ENCODE results near the gene C10orf67. TPM values are rescaled to one million over a fixed set of nuclear protein-coding genes. Genes with fewer than 3 reads are reported as not detected.

C10orf67 gene
- total and polyA plus RNA-seq, 9 of the 15 experiments (the other 6 are each of a cell fraction or from before 2014, with no cell fraction given), result not detected

- TF ChIP-seq ZNF408 (CRISPR knock-in tag; IDR thresholded peaks at IDR 0.05; ENCODE audit: low read depth) (no peak), ZNF512 (tag; IDR thresholded peaks at IDR 0.05) (peak; percentile 74), JUNB (CRISPR knock-in tag; conservative IDR thresholded peaks at IDR 0.05) (no peak), KAT8 (IDR thresholded peaks at IDR 0.05; ENCODE audit: low read depth) (no peak), MCM3 (IDR thresholded peaks at IDR 0.05) (no peak), MCM7 (IDR thresholded peaks at IDR 0.05) (no peak), ELF4 (CRISPR knock-in tag; IDR thresholded peaks at IDR 0.05) (0 out of 2 replicates have a peak, but pooled peaks have one; percentile 24), ZC3H11A (IDR thresholded peaks at IDR 0.05; ENCODE audit: low read depth, low read length) (no peak), SMARCA5 (IDR thresholded peaks at IDR 0.05) (no peak), THRB (CRISPR knock-in tag; conservative IDR thresholded peaks at IDR 0.05) (peak; percentile 61; the same call in 1 of the 2 replicates), SNAPC5 (CRISPR knock-in tag; IDR thresholded peaks at IDR 0.05) (no peak), JUND (IDR thresholded peaks at IDR 0.05; ENCODE audit: borderline replicate concordance, low read depth, low read length) (no peak), JUND (tag; IDR thresholded peaks at IDR 0.05; ENCODE audit: borderline replicate concordance, low read depth, low read length) (no peak), EHMT2 (IDR thresholded peaks at IDR 0.05) (no peak), RBM15 (IDR thresholded peaks at IDR 0.05; ENCODE audit: insufficient read depth, low read length) (no peak), SIX5 (IDR thresholded peaks at IDR 0.05; ENCODE audit: borderline replicate concordance in 1 of 2, insufficient read depth in 1 of 2, low read depth in 1 of 2, low read length in 2 of 2) (no peak), HDAC6 (IDR thresholded peaks at IDR 0.05; ENCODE audit: low read depth, low read length) (no peak), ZBTB34 (CRISPR knock-in tag; IDR thresholded peaks at IDR 0.05) (no peak), ZNF253 (CRISPR knock-in tag; conservative IDR thresholded peaks at IDR 0.05) (no peak), ZNF3 (CRISPR knock-in tag; IDR thresholded peaks at IDR 0.05) (no peak)
These were observed 188.0 kb downstream of the C10orf67 start (continued) for GRCh38 chr10:23156447-23157150.

Measured in K562 (cell line).